ENCODE measurements around the gene LRRFIP2. TPM values are rescaled to one million over a fixed set of nuclear protein-coding genes. Genes with fewer than 3 reads are reported as not detected.

Gene LRRFIP2
- polyA plus RNA-seq, 2 donors, result 43.3 to 59.3 TPM

GRCh38 chr3:37024092-37024491 is 150.3 kb downstream of the LRRFIP2 start:
- Histone ChIP-seq H3K36me3 (ENCODE audit: control insufficient read depth in 2 of 2, insufficient read depth in 2 of 2, low read length in 1 of 2) (peaks cover 17 to 23% of the 10 kb centered on the region in 2 donors), H3K9me3 (ENCODE audit: control insufficient read depth in 2 of 2, insufficient read depth in 1 of 2, low read depth in 1 of 2, low read length in 1 of 2) (no peaks in the 10 kb centered on the region), H3K4me3 (ENCODE audit: low read depth in 1 of 2, low read length in 2 of 2) (no peak overlapping the region), H3K27me3 (ENCODE audit: control insufficient read depth in 1 of 2, insufficient read depth in 2 of 2, low read length in 2 of 2) (no peaks in the 10 kb centered on the region), H3K27ac (ENCODE audit: low read depth in 2 of 2, low read length in 1 of 2) (no peak overlapping the region), H3K4me1 (ENCODE audit: control insufficient read depth in 2 of 2, insufficient read depth in 2 of 2, low read length in 1 of 2) (no peaks in the 10 kb centered on the region)
- 89 to 95% methylated on average over 2 of the region's 2 CpGs for WGBS, 2 donors

- Histone ChIP-seq H3K9me3 (ENCODE audit: control insufficient read depth in 2 of 2, insufficient read depth in 1 of 2, low read depth in 1 of 2, low read length in 1 of 2) (no peaks in the 10 kb centered on the region), H3K4me3 (ENCODE audit: low read depth in 1 of 2, low read length in 2 of 2) (no peak overlapping the region), H3K4me1 (ENCODE audit: control insufficient read depth in 2 of 2, insufficient read depth in 2 of 2, low read length in 1 of 2) (no peaks in the 10 kb centered on the region), H3K27me3 (ENCODE audit: control insufficient read depth in 1 of 2, insufficient read depth in 2 of 2, low read length in 2 of 2) (no peaks in the 10 kb centered on the region), H3K36me3 (ENCODE audit: control insufficient read depth in 2 of 2, insufficient read depth in 2 of 2, low read length in 1 of 2) (peaks cover 14 to 29% of the 10 kb centered on the region in 2 donors), H3K27ac (ENCODE audit: low read depth in 2 of 2, low read length in 1 of 2) (no peak overlapping the region)
- 98% methylated on average over 3 of the region's 3 CpGs for WGBS, 2 donors
These were observed 156.7 kb downstream of the LRRFIP2 start for GRCh38 chr3:37017683-37018082.

- no peaks in the 10 kb centered on the region for H3K27me3 ChIP-seq (ENCODE audit: control insufficient read depth in 1 of 2, insufficient read depth in 2 of 2, low read length in 2 of 2)
- peaks cover 9 to 29% of the 10 kb centered on the region in 2 donors for H3K36me3 ChIP-seq (ENCODE audit: control insufficient read depth in 2 of 2, insufficient read depth in 2 of 2, low read length in 1 of 2)
- 94 to 95% methylated on average over 8 of the region's 8 CpGs for WGBS, 2 donors
- H3K9me3 ChIP-seq (ENCODE audit: control insufficient read depth in 2 of 2, insufficient read depth in 1 of 2, low read depth in 1 of 2, low read length in 1 of 2), result no peaks in the 10 kb centered on the region
- no peak overlapping the region for H3K27ac ChIP-seq (ENCODE audit: low read depth in 2 of 2, low read length in 1 of 2)
- no peaks in the 10 kb centered on the region for H3K4me1 ChIP-seq (ENCODE audit: control insufficient read depth in 2 of 2, insufficient read depth in 2 of 2, low read length in 1 of 2)
- H3K4me3 ChIP-seq (ENCODE audit: low read depth in 1 of 2, low read length in 2 of 2), result no peak overlapping the region
These were observed 157.5 kb downstream of the LRRFIP2 start for GRCh38 chr3:37016903-37017302.

DNA sequence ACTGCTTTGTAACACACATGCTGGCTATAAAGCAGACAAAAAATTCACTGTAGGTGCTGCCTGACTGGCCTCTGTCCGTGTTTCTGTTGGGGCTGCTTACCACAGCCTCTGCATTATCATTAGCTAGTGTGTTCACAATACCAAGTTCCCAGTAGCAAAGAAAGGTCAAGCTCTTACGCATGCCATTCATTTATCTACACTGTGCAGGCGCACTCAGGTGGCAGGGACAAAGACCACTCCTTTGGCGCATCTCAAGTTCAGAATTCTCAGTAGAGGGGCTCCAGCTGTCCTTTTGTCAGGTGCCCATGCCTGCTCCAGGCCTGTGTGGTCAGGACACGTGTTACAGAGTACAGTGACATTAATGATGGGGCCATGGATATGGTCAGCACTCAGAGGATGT is 158.7 kb downstream of the LRRFIP2 start:
- Histone ChIP-seq H3K4me1 (ENCODE audit: control insufficient read depth in 2 of 2, insufficient read depth in 2 of 2, low read length in 1 of 2) (no peaks in the 10 kb centered on the region), H3K36me3 (ENCODE audit: control insufficient read depth in 2 of 2, insufficient read depth in 2 of 2, low read length in 1 of 2) (peaks cover 6 to 23% of the 10 kb centered on the region in 2 donors), H3K27me3 (ENCODE audit: control insufficient read depth in 1 of 2, insufficient read depth in 2 of 2, low read length in 2 of 2) (no peaks in the 10 kb centered on the region), H3K27ac (ENCODE audit: low read depth in 2 of 2, low read length in 1 of 2) (no peak overlapping the region), H3K4me3 (ENCODE audit: low read depth in 1 of 2, low read length in 2 of 2) (no peak overlapping the region), H3K9me3 (ENCODE audit: control insufficient read depth in 2 of 2, insufficient read depth in 1 of 2, low read depth in 1 of 2, low read length in 1 of 2) (no peaks in the 10 kb centered on the region)
- WGBS, 2 donors, result 94 to 95% methylated on average over 5 of the region's 5 CpGs

- H3K27ac ChIP-seq (ENCODE audit: low read depth in 2 of 2, low read length in 1 of 2), result no peak overlapping the region
- no peak overlapping the region for H3K4me3 ChIP-seq (ENCODE audit: low read depth in 1 of 2, low read length in 2 of 2)
- 91 to 92% methylated on average over 2 of the region's 2 CpGs for WGBS, 2 donors
- H3K36me3 ChIP-seq (ENCODE audit: control insufficient read depth in 2 of 2, insufficient read depth in 2 of 2, low read length in 1 of 2), result peaks cover 3 to 21% of the 10 kb centered on the region in 2 donors
- no peaks in the 10 kb centered on the region for H3K9me3 ChIP-seq (ENCODE audit: control insufficient read depth in 2 of 2, insufficient read depth in 1 of 2, low read depth in 1 of 2, low read length in 1 of 2)
- H3K27me3 ChIP-seq (ENCODE audit: control insufficient read depth in 1 of 2, insufficient read depth in 2 of 2, low read length in 2 of 2), result no peaks in the 10 kb centered on the region
- H3K4me1 ChIP-seq (ENCODE audit: control insufficient read depth in 2 of 2, insufficient read depth in 2 of 2, low read length in 1 of 2), result no peaks in the 10 kb centered on the region
These were observed 159.8 kb downstream of the LRRFIP2 start for GRCh38 chr3:37014620-37015019.

Other genes starting within 250 kb of the LRRFIP2 start
- gene TRANK1, start 229.5 kb downstream of the LRRFIP2 start, polyA plus RNA-seq, result 1 to 10 TPM; 1.6 to 2.0 TPM
- 1 to 10 TPM; 3.8 TPM for gene EPM2AIP1, start 181.5 kb downstream of the LRRFIP2 start, polyA plus RNA-seq
- 10 to 100 TPM in 1 of 2 donors, 1 to 10 TPM in 1; 7.0 to 13.9 TPM for gene MLH1, start 181.1 kb downstream of the LRRFIP2 start, polyA plus RNA-seq
- gene GOLGA4, start 68.7 kb upstream of the LRRFIP2 start, polyA plus RNA-seq, result 10 to 100 TPM; 20.1 to 27.2 TPM